ENCODE results near the gene TBX18. TPM values are rescaled to one million over a fixed set of nuclear protein-coding genes. Genes with fewer than 3 reads are reported as not detected.

The TBX18 gene
- total and polyA plus RNA-seq, 4 donors = 0.10 to 0.59 (median 0.19) TPM; not detected in 1

DNA sequence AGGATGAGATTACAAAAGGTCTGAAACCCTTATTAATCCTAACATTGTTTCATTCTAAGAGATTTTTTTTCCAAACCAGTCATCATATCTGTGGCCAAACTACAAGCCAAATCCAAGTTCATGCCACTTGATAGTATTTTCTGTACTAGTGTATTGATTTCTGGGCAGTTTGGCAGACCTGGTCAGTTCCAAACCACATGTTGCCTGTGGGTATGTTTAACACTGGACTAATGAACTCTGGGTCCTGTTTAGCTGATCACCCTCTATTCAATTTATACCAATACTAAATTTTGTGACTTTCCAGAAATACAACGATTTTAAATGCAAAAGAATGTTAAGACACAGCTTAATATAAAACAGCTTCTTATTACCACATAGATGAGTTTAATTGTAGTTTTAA lies 24.0 kb downstream of the TBX18 start:
- H3K4me1 ChIP-seq (ENCODE audit: control insufficient read depth in 4 of 4, insufficient read depth in 4 of 4, low read length in 3 of 4) = peaks cover 0 to 8% (median under 1%) of the 10 kb centered on the region in 4 donors
- H3K36me3 ChIP-seq (ENCODE audit: control insufficient read depth in 4 of 4, insufficient read depth in 3 of 4, low read depth in 1 of 4, low read length in 3 of 4) = no peaks in the 10 kb centered on the region
- H3K9me3 ChIP-seq (ENCODE audit: control insufficient read depth in 4 of 4, low read length in 3 of 4) = no peaks in the 10 kb centered on the region
- H3K4me3 ChIP-seq (ENCODE audit: low read depth in 1 of 3, low read length in 3 of 3) = no peak overlapping the region
- 31% methylated on average over 1 of the region's 1 CpG for WGBS
- TF ChIP-seq, protein P1, sequence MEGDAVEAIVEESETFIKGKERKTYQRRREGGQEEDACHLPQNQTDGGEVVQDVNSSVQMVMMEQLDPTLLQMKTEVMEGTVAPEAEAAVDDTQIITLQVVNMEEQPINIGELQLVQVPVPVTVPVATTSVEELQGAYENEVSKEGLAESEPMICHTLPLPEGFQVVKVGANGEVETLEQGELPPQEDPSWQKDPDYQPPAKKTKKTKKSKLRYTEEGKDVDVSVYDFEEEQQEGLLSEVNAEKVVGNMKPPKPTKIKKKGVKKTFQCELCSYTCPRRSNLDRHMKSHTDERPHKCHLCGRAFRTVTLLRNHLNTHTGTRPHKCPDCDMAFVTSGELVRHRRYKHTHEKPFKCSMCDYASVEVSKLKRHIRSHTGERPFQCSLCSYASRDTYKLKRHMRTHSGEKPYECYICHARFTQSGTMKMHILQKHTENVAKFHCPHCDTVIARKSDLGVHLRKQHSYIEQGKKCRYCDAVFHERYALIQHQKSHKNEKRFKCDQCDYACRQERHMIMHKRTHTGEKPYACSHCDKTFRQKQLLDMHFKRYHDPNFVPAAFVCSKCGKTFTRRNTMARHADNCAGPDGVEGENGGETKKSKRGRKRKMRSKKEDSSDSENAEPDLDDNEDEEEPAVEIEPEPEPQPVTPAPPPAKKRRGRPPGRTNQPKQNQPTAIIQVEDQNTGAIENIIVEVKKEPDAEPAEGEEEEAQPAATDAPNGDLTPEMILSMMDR (IDR thresholded peaks at IDR 0.05; ENCODE audit: low read depth, low read length, missing input control) = no peak
- TF ChIP-seq JUND (IDR thresholded peaks at IDR 0.05) (no peak), FOXA1 (IDR thresholded peaks at IDR 0.05) (no peak), FOXA2 (IDR thresholded peaks at IDR 0.05) (no peak), HNF4A (conservative IDR thresholded peaks at IDR 0.05) (peak; percentile 92 to 95), GABPA (IDR thresholded peaks at IDR 0.05 in 1 of 2, conservative IDR thresholded peaks at IDR 0.05 in 1 of 2) (no peak), RAD21 (IDR thresholded peaks at IDR 0.05) (no peak), RXRA (IDR thresholded peaks at IDR 0.05) (peak in 1 of 2 donors; percentile 32), TAF1 (conservative IDR thresholded peaks at IDR 0.05) (no peak), HNF4G (IDR thresholded peaks at IDR 0.05) (peak; percentile 38), NR2F2 (IDR thresholded peaks at IDR 0.05) (no peak), YY1 (IDR thresholded peaks at IDR 0.05) (peak; percentile 19), EGR1 (IDR thresholded peaks at IDR 0.05; ENCODE audit: low read depth in 2 of 2) (no peak), SP1 (IDR thresholded peaks at IDR 0.05) (peak; percentile 21)
- TF ChIP-seq, protein P2, sequence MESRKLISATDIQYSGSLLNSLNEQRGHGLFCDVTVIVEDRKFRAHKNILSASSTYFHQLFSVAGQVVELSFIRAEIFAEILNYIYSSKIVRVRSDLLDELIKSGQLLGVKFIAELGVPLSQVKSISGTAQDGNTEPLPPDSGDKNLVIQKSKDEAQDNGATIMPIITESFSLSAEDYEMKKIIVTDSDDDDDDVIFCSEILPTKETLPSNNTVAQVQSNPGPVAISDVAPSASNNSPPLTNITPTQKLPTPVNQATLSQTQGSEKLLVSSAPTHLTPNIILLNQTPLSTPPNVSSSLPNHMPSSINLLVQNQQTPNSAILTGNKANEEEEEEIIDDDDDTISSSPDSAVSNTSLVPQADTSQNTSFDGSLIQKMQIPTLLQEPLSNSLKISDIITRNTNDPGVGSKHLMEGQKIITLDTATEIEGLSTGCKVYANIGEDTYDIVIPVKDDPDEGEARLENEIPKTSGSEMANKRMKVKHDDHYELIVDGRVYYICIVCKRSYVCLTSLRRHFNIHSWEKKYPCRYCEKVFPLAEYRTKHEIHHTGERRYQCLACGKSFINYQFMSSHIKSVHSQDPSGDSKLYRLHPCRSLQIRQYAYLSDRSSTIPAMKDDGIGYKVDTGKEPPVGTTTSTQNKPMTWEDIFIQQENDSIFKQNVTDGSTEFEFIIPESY (IDR thresholded peaks at IDR 0.05) = no peak
- TF ChIP-seq, protein P3, sequence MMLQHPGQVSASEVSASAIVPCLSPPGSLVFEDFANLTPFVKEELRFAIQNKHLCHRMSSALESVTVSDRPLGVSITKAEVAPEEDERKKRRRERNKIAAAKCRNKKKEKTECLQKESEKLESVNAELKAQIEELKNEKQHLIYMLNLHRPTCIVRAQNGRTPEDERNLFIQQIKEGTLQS (IDR thresholded peaks at IDR 0.05) = no peak
- TF ChIP-seq, protein P4, sequence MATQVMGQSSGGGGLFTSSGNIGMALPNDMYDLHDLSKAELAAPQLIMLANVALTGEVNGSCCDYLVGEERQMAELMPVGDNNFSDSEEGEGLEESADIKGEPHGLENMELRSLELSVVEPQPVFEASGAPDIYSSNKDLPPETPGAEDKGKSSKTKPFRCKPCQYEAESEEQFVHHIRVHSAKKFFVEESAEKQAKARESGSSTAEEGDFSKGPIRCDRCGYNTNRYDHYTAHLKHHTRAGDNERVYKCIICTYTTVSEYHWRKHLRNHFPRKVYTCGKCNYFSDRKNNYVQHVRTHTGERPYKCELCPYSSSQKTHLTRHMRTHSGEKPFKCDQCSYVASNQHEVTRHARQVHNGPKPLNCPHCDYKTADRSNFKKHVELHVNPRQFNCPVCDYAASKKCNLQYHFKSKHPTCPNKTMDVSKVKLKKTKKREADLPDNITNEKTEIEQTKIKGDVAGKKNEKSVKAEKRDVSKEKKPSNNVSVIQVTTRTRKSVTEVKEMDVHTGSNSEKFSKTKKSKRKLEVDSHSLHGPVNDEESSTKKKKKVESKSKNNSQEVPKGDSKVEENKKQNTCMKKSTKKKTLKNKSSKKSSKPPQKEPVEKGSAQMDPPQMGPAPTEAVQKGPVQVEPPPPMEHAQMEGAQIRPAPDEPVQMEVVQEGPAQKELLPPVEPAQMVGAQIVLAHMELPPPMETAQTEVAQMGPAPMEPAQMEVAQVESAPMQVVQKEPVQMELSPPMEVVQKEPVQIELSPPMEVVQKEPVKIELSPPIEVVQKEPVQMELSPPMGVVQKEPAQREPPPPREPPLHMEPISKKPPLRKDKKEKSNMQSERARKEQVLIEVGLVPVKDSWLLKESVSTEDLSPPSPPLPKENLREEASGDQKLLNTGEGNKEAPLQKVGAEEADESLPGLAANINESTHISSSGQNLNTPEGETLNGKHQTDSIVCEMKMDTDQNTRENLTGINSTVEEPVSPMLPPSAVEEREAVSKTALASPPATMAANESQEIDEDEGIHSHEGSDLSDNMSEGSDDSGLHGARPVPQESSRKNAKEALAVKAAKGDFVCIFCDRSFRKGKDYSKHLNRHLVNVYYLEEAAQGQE (IDR thresholded peaks at IDR 0.05) = no peak
- TF ChIP-seq, protein P5, sequence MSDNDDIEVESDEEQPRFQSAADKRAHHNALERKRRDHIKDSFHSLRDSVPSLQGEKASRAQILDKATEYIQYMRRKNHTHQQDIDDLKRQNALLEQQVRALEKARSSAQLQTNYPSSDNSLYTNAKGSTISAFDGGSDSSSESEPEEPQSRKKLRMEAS (IDR thresholded peaks at IDR 0.05) = no peak
- no peak overlapping the region for H3K27ac ChIP-seq (ENCODE audit: low read depth in 1 of 2, low read length in 2 of 2)
- H3K9ac ChIP-seq (ENCODE audit: low read depth in 1 of 2, low read length in 2 of 2) = no peak overlapping the region
- no peak for DNase-seq (ENCODE audit: low spot score)
- no peaks in the 10 kb centered on the region for H3K27me3 ChIP-seq (ENCODE audit: control insufficient read depth in 4 of 4, insufficient read depth in 4 of 4, low read length in 3 of 4)
